Astrocyte of the cerebellum (primary cell): ENCODE results near the gene NDRG4.

Experiments used
- DNase-seq: peaks from one replicate; pipeline ENCODE4 v3.0.0-alpha.2; 2011; ENCODE audit warnings: low read depth
- H3K4me3 ChIP-seq: 2 replicates; pipeline ENCODE4 v1.5.1; 2011; ENCODE audit warnings: mild to moderate bottlenecking, low read depth, low read length, moderate library complexity
- CTCF ChIP-seq: IDR thresholded peaks from 2 replicates; pipeline ENCODE4 v1.5.1; 2012; ENCODE audit warnings: low read length, low read depth, moderate library complexity, mild to moderate bottlenecking; ENCODE audit errors: missing control alignments
- in situ Hi-C: cut with HindIII; loops from 2 replicates; pipeline ENCODE4 v1.10.0; 2017; ENCODE audit warnings: low sequenced_read_pairs

NDRG4 gene

GRCh38 chr16:58537124-58537906, 37.4 kb downstream of the NDRG4 start:
- H3K4me3 ChIP-seq = no peak overlapping the region
- DNase-seq = no peak
- in situ Hi-C loops = loop anchor here (5.0 kb wide), 1 partner anchor 50 kb away; no protein-coding TSS in a partner anchor
- TF ChIP-seq CTCF = no peak

GRCh38 chr16:58541711-58542110, 41.8 kb downstream of the NDRG4 start:
- no peak for TF ChIP-seq CTCF
- in situ Hi-C loops = no loop called here
- no peak overlapping the region for H3K4me3 ChIP-seq
- no peak for DNase-seq

- in situ Hi-C loops = no loop called here
Observed at GRCh38 chr16:58542291-58542690, 42.3 kb downstream of the NDRG4 start.

GRCh38 chr16:58543685-58544084, 43.7 kb downstream of the NDRG4 start:
- H3K4me3 ChIP-seq = no peak overlapping the region
- no peak for DNase-seq
- no peak for TF ChIP-seq CTCF
- in situ Hi-C loops = no loop called here

More at GRCh38 chr16:58542291-58542690, 42.3 kb downstream of the NDRG4 start:
- no peak for DNase-seq
- H3K4me3 ChIP-seq = no peak overlapping the region
- TF ChIP-seq CTCF = no peak

GRCh38 chr16:58548378-58548777, 48.4 kb downstream of the NDRG4 start:
- DNase-seq = no peak
- no peak for TF ChIP-seq CTCF
- no peak overlapping the region for H3K4me3 ChIP-seq
- in situ Hi-C loops = no loop called here

GRCh38 chr16:58551496-58551895, 51.6 kb downstream of the NDRG4 start:
- no peak overlapping the region for H3K4me3 ChIP-seq
- no peak for DNase-seq
- no peak for TF ChIP-seq CTCF
- in situ Hi-C loops = no loop called here

GRCh38 chr16:58556678-58557077, 56.7 kb downstream of the NDRG4 start:
- no peak overlapping the region for H3K4me3 ChIP-seq
- in situ Hi-C loops = no loop called here
- TF ChIP-seq CTCF = no peak
- no peak for DNase-seq
